Left lung (tissue), 10 donors: ENCODE results near the gene COX7A2. TPM values are rescaled to one million over a fixed set of nuclear protein-coding genes. Genes with fewer than 3 reads are reported as not detected.
A peak's percentile ranks its signal among the peaks of the same experiment; 100 is the strongest.

Experiments used
- ATAC-seq: fragments of 200-7000 bp; cut with Tn5 transposase; one replicate; pipeline ENCODE4 v1.9.1; 2020; ENCODE audit warnings: moderate library complexity
- DNase-seq, 4 donors: peaks; one replicate each; pipeline ENCODE4 v3.0.0-alpha.2; 2013 to 2020
- H3K27ac ChIP-seq, 2 donors: fragments of 200-600 bp; sonication (generic) in 1 of 2; one replicate each; pipeline versions ENCODE4 v1.5.0 to v1.8.0; 2020 to 2021
- H3K27me3 ChIP-seq, 2 donors: fragments of 200-600 bp; sonication (generic) in 1 of 2; one replicate each; pipeline versions ENCODE4 v1.5.0 to v1.8.0; 2020 to 2021
- H3K36me3 ChIP-seq, 2 donors: fragments of 200-600 bp; sonication (generic) in 1 of 2; one replicate each; pipeline versions ENCODE4 v1.5.0 to v1.8.0; 2020 to 2021
- H3K4me1 ChIP-seq, 2 donors: fragments of 200-600 bp; one replicate each; pipeline ENCODE4 v1.8.0; 2021
- H3K4me3 ChIP-seq, 2 donors: fragments of 200-600 bp; sonication (generic) in 1 of 2; one replicate each; pipeline versions ENCODE4 v1.5.0 to v1.8.0; 2020 to 2021; ENCODE audit warnings: mild to moderate bottlenecking in 1 of 2
- H3K9me3 ChIP-seq, 2 donors: fragments of 200-600 bp; sonication (generic) in 1 of 2; one replicate each; pipeline versions ENCODE4 v1.5.0 to v1.8.0; 2020 to 2021
- CTCF ChIP-seq, 2 donors: fragments of 200-600 bp; sonication (generic) in 1 of 2; IDR thresholded peaks; one replicate each; pipeline versions ENCODE4 v1.5.0 to v1.8.0; 2021; ENCODE audit warnings: antibody characterized with exemption in 2 of 2
- intact Hi-C, 2 donors: fragments of 100-400 bp; cut with DNase I; formaldehyde crosslinking; loops; one replicate each; pipeline versions ENCODE4 v1.11.2 to v1.14.2; 2022
- polyA plus RNA-seq, 6 donors: library from polyadenylated mRNA; unstranded; fragments of 120-200 nt; gene quantifications; one replicate each; pipeline ENCODE4 v1.2.1, GENCODE V29; 2013; ENCODE audit not compliant: insufficient read length in 6 of 6
- total RNA-seq, 2 donors: library from RNA; stranded (reverse); fragmentation: NEBNext Ultra II Directional; extraction: Animal tissue kit (Norgen Biotek cat#: 25700); gene quantifications; one replicate each; pipeline ENCODE4 v1.2.1, GENCODE V29; 2021
- donor health status: DM: no; HTN: yes; CAD: no.
- donor health status: DM: no; HTN: no; CAD: no.

COX7A2 gene
- total and polyA plus RNA-seq, 8 donors, result 188 to 322 (median 215) TPM

GRCh38 chr6:75285283-75285639 lies 41.7 kb upstream of the COX7A2 start:
- Histone ChIP-seq H3K4me3 (peak overlapping the region; percentile 78 to 86), H3K4me1 (peaks cover 13 to 53% of the 10 kb centered on the region in 2 donors), H3K27me3 (no peaks in the 10 kb centered on the region), H3K9me3 (no peaks in the 10 kb centered on the region), H3K36me3 (no peaks in the 10 kb centered on the region), H3K27ac (peak overlapping the region; percentile 92 to 95)
- TF ChIP-seq CTCF (IDR thresholded peaks at IDR 0.05), result no peak
- DNase-seq (no peak), ATAC-seq (no peak)
- intact Hi-C loops, result no loop called here

- no peaks in the 10 kb centered on the region for H3K36me3 ChIP-seq
- DNase-seq (peak; percentile 96 to 99 (median 98)), ATAC-seq (peak; percentile 95)
- intact Hi-C loops, result no loop called here
- H3K27me3 ChIP-seq, result no peaks in the 10 kb centered on the region
- H3K4me1 ChIP-seq, result peaks cover 18 to 58% of the 10 kb centered on the region in 2 donors
- peak within 1 kb of the TSS; percentile 92 to 95 for H3K27ac ChIP-seq
- H3K4me3 ChIP-seq, result peak within 1 kb of the TSS; percentile 78 to 86
- TF ChIP-seq CTCF (IDR thresholded peaks at IDR 0.05), result no peak
- H3K9me3 ChIP-seq, result no peaks in the 10 kb centered on the region
These were observed 41.2 kb upstream of the COX7A2 start, which contains the start of gene TMEM30A for GRCh38 chr6:75284632-75285282. Gene TMEM30A (minus strand): TSS chr6:75284792. CDS start chr6:75284638, 154 bp downstream.

GRCh38 chr6:75283907-75284631 lies 40.5 kb upstream of the COX7A2 start:
- ATAC-seq, result peak; percentile 33
- intact Hi-C loops, result no loop called here
- Histone ChIP-seq H3K36me3 (no peaks in the 10 kb centered on the region), H3K27me3 (no peaks in the 10 kb centered on the region), H3K4me3 (peak overlapping the region; percentile 78 to 86), H3K4me1 (peaks cover 25 to 65% of the 10 kb centered on the region in 2 donors), H3K9me3 (no peaks in the 10 kb centered on the region), H3K27ac (peak overlapping the region; percentile 92 to 95)
- TF ChIP-seq CTCF (IDR thresholded peaks at IDR 0.05), result no peak
- DNase-seq, result peak in 2 of 4 donors; percentile 64 to 66

- Histone ChIP-seq H3K36me3 (no peaks in the 10 kb centered on the region), H3K4me1 (peaks cover 33 to 76% of the 10 kb centered on the region in 2 donors), H3K27ac (peak overlapping the region; percentile 43 to 92), H3K9me3 (no peaks in the 10 kb centered on the region), H3K4me3 (peak overlapping the region; percentile 78 to 86), H3K27me3 (no peaks in the 10 kb centered on the region)
- intact Hi-C loops, result no loop called here
- DNase-seq (no peak), ATAC-seq (no peak)
- no peak for TF ChIP-seq CTCF (IDR thresholded peaks at IDR 0.05)
These were observed 39.1 kb upstream of the COX7A2 start for GRCh38 chr6:75282706-75283105.

GRCh38 chr6:75281653-75282052 lies 38.1 kb upstream of the COX7A2 start:
- H3K4me3 ChIP-seq, result peak overlapping the region; percentile 6 to 86
- H3K27ac ChIP-seq, result peak overlapping the region; percentile 43 to 92
- H3K27me3 ChIP-seq, result no peaks in the 10 kb centered on the region
- H3K4me1 ChIP-seq, result peaks cover 33 to 78% of the 10 kb centered on the region in 2 donors
- ATAC-seq (no peak), DNase-seq (no peak)
- intact Hi-C loops, result no loop called here
- H3K9me3 ChIP-seq, result no peaks in the 10 kb centered on the region
- no peak for TF ChIP-seq CTCF (IDR thresholded peaks at IDR 0.05)
- H3K36me3 ChIP-seq, result no peaks in the 10 kb centered on the region
